Measurements from ENCODE around the gene CFAP77. TPM values are rescaled to one million over a fixed set of nuclear protein-coding genes. Genes with fewer than 3 reads are reported as not detected.
"Not testable (repeated sequence)": the region's sequence is repeated elsewhere in the genome, so short reads cannot be mapped to it uniquely, and the experiment has no call there.

CFAP77 gene
- total RNA-seq, 1 donor from 2014 or later: not detected

GRCh38 chr9:132559711-132560110 is 149.7 kb downstream of the CFAP77 start:
- DNase-seq (ENCODE audit: low read depth): no peak
- no peak for FAIRE-seq
- H3K4me3 ChIP-seq (ENCODE audit: low read depth, low read length): no peak overlapping the region
- TF ChIP-seq, protein P1, sequence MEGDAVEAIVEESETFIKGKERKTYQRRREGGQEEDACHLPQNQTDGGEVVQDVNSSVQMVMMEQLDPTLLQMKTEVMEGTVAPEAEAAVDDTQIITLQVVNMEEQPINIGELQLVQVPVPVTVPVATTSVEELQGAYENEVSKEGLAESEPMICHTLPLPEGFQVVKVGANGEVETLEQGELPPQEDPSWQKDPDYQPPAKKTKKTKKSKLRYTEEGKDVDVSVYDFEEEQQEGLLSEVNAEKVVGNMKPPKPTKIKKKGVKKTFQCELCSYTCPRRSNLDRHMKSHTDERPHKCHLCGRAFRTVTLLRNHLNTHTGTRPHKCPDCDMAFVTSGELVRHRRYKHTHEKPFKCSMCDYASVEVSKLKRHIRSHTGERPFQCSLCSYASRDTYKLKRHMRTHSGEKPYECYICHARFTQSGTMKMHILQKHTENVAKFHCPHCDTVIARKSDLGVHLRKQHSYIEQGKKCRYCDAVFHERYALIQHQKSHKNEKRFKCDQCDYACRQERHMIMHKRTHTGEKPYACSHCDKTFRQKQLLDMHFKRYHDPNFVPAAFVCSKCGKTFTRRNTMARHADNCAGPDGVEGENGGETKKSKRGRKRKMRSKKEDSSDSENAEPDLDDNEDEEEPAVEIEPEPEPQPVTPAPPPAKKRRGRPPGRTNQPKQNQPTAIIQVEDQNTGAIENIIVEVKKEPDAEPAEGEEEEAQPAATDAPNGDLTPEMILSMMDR (IDR thresholded peaks at IDR 0.05; ENCODE audit: insufficient read depth, low read length, severe bottlenecking): no peak
- H3K36me3 ChIP-seq (ENCODE audit: control insufficient read depth, insufficient read depth, low read length): no peaks in the 10 kb centered on the region
- no peaks in the 10 kb centered on the region for H3K27me3 ChIP-seq (ENCODE audit: control insufficient read depth, insufficient read depth, low read length)

DNA sequence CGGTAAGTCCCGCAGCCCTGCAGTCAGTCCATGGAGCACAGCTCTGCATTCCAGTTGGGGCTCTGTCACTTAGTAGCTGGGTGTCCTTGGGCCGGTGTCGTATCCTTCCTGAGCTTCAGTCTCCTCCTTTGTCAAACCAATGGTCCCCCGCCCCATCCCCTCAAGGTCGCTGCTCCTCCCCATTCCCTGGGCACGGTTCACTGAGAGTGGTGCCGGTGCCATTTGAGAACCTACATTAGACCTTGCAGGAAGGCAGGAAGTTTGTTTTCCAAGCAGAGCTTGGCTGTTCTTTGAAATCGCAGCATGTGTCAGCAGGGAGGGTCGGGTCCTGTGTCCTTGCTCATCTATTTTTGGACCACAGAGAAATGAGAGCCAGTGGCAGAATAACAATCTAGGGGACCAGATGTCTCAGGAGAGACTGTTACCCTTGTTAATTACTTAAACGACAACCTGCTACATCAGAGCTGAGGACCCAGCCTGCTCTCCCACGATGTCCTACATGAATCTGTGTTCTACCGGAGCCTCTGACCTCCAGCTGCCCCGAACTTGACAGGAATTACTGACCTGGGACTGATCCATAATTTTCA is 150.7 kb downstream of the CFAP77 start:
- FAIRE-seq: no peak
- H3K4me3 ChIP-seq (ENCODE audit: low read depth, low read length): no peak overlapping the region
- TF ChIP-seq, protein P1 (IDR thresholded peaks at IDR 0.05; ENCODE audit: insufficient read depth, low read length, severe bottlenecking): no peak
- H3K27me3 ChIP-seq (ENCODE audit: control insufficient read depth, insufficient read depth, low read length): no peaks in the 10 kb centered on the region
- H3K36me3 ChIP-seq (ENCODE audit: control insufficient read depth, insufficient read depth, low read length): no peaks in the 10 kb centered on the region
- DNase-seq (ENCODE audit: low read depth): no peak

DNA sequence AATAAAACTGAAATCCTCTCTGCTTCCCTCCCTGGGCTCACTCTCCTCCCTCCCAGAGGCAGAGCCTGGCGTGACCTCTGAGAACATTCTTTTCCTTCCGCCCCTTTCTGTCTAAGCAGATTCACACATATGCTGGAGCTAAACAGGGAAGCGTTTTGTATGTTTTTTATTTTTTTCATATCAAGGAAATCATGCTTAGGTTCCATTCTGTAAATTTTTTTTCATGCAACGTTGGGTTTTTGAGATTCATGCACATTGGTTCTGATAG is 152.2 kb downstream of the CFAP77 start:
- DNase-seq (ENCODE audit: low read depth): no peak
- no peaks in the 10 kb centered on the region for H3K36me3 ChIP-seq (ENCODE audit: control insufficient read depth, insufficient read depth, low read length)
- FAIRE-seq: no peak
- no peak overlapping the region for H3K4me3 ChIP-seq (ENCODE audit: low read depth, low read length)
- TF ChIP-seq, protein P1 (IDR thresholded peaks at IDR 0.05; ENCODE audit: insufficient read depth, low read length, severe bottlenecking): no peak
- no peaks in the 10 kb centered on the region for H3K27me3 ChIP-seq (ENCODE audit: control insufficient read depth, insufficient read depth, low read length)

DNA sequence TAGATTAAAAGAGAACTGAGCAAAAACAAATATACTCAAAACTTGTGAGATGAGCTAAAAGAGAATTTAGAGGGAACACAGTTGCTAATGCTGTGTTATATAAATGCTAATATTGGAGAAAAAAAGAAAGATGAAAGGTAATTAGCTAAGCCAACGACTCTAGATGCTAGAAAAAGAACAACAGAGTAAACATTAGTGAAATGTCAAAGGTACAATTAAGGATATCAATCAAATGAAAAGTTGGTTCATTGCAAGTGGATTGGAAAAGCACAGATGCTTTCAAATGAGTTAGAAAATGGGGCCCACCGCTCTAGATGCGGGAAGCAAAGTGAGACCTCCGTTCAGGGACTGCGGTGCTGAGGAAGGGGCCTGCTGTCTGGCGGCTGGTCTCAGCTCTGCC is 154.5 kb downstream of the CFAP77 start:
- DNase-seq (ENCODE audit: low read depth): no peak
- Histone ChIP-seq H3K4me3 (ENCODE audit: low read depth, low read length) (no peak overlapping the region), H3K27me3 (ENCODE audit: control insufficient read depth, insufficient read depth, low read length) (no peaks in the 10 kb centered on the region), H3K36me3 (ENCODE audit: control insufficient read depth, insufficient read depth, low read length) (no peaks in the 10 kb centered on the region)
- no peak for FAIRE-seq
- TF ChIP-seq, protein P1 (IDR thresholded peaks at IDR 0.05; ENCODE audit: insufficient read depth, low read length, severe bottlenecking): no peak

GRCh38 chr9:132568787-132569186 is 158.8 kb downstream of the CFAP77 start:
- not testable (repeated sequence) for H3K27me3 ChIP-seq (ENCODE audit: control insufficient read depth, insufficient read depth, low read length); H3K36me3 ChIP-seq (ENCODE audit: control insufficient read depth, insufficient read depth, low read length)

DNA sequence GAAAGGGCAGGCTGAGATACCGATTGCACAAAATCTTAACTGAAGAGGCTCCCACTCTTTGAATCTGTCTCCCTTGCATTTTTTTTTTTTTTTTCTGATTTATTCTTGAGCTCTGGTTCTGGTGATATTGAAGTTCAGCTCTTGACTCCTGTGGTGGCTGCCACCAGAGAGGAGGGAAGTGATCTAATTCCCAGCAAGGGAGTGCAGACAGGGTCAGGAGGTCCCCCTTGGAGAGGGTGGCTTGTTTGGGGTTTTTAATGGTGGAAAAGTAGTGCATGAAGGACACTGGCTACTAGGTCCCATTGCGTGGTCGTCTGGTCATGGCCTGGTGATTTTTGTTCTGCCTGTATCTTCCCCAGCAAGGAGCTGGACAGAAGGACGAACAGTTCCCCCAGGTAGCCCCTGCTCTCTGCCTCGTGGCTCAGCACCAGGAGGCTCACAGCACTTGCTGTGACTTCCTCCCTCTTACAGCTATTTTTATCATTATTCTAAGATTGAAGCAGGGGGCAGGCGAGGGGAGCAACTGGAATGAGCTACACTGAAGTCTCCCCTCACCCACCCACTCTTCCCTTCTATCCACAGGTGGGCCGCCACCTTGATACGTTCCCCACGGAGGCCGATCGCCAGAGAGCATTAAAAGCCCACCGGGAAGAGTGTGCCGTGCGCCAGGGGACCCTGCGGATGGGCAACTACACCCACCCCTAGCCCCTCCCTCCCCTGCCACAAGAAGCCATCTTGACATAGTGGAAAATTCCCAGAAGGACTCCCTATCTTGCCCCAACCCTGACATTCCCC is 162.0 kb downstream of the CFAP77 start:
- TF ChIP-seq, protein P1 (IDR thresholded peaks at IDR 0.05; ENCODE audit: insufficient read depth, low read length, severe bottlenecking): no peak
- Histone ChIP-seq H3K27me3 (ENCODE audit: control insufficient read depth, insufficient read depth, low read length) (peaks cover 9% of the 10 kb centered on the region), H3K4me3 (ENCODE audit: low read depth, low read length) (no peak overlapping the region), H3K36me3 (ENCODE audit: control insufficient read depth, insufficient read depth, low read length) (no peaks in the 10 kb centered on the region)
- FAIRE-seq (no peak), DNase-seq (ENCODE audit: low read depth) (no peak)

More at GRCh38 chr9:132568787-132569186, 158.8 kb downstream of the CFAP77 start:
- not testable (repeated sequence) for FAIRE-seq; H3K4me3 ChIP-seq (ENCODE audit: low read depth, low read length); DNase-seq (ENCODE audit: low read depth)

Measured in bronchial epithelial cell (primary cell).